ENCODE results near the gene PSMB4. TPM values are rescaled to one million over a fixed set of nuclear protein-coding genes. Genes with fewer than 3 reads are reported as not detected.

PSMB4 gene
- total and polyA plus RNA-seq, 2 experiments from 2014 or later = 348 to 417 TPM

DNA sequence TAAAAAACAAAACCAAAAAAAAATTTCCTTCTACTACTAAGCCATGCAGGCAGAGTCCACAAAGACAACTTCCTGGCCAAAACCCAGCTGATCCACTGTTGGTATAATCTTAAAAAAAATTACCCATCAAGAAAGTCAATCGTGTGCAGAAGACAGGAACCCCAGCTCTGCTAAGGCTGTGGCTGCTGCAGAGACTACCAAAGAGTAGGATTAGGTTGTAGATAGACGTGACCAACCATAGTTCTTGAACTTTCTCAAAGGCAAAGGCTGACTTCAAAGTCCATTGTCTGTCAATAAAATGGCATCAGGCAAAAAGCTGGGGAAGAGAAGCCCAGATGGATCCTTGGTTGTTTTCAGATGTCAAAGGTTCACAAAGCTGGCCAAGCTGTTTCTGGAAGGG lies 3.4 kb downstream of the PSMB4 start (continued):
- TF ChIP-seq, protein P1, sequence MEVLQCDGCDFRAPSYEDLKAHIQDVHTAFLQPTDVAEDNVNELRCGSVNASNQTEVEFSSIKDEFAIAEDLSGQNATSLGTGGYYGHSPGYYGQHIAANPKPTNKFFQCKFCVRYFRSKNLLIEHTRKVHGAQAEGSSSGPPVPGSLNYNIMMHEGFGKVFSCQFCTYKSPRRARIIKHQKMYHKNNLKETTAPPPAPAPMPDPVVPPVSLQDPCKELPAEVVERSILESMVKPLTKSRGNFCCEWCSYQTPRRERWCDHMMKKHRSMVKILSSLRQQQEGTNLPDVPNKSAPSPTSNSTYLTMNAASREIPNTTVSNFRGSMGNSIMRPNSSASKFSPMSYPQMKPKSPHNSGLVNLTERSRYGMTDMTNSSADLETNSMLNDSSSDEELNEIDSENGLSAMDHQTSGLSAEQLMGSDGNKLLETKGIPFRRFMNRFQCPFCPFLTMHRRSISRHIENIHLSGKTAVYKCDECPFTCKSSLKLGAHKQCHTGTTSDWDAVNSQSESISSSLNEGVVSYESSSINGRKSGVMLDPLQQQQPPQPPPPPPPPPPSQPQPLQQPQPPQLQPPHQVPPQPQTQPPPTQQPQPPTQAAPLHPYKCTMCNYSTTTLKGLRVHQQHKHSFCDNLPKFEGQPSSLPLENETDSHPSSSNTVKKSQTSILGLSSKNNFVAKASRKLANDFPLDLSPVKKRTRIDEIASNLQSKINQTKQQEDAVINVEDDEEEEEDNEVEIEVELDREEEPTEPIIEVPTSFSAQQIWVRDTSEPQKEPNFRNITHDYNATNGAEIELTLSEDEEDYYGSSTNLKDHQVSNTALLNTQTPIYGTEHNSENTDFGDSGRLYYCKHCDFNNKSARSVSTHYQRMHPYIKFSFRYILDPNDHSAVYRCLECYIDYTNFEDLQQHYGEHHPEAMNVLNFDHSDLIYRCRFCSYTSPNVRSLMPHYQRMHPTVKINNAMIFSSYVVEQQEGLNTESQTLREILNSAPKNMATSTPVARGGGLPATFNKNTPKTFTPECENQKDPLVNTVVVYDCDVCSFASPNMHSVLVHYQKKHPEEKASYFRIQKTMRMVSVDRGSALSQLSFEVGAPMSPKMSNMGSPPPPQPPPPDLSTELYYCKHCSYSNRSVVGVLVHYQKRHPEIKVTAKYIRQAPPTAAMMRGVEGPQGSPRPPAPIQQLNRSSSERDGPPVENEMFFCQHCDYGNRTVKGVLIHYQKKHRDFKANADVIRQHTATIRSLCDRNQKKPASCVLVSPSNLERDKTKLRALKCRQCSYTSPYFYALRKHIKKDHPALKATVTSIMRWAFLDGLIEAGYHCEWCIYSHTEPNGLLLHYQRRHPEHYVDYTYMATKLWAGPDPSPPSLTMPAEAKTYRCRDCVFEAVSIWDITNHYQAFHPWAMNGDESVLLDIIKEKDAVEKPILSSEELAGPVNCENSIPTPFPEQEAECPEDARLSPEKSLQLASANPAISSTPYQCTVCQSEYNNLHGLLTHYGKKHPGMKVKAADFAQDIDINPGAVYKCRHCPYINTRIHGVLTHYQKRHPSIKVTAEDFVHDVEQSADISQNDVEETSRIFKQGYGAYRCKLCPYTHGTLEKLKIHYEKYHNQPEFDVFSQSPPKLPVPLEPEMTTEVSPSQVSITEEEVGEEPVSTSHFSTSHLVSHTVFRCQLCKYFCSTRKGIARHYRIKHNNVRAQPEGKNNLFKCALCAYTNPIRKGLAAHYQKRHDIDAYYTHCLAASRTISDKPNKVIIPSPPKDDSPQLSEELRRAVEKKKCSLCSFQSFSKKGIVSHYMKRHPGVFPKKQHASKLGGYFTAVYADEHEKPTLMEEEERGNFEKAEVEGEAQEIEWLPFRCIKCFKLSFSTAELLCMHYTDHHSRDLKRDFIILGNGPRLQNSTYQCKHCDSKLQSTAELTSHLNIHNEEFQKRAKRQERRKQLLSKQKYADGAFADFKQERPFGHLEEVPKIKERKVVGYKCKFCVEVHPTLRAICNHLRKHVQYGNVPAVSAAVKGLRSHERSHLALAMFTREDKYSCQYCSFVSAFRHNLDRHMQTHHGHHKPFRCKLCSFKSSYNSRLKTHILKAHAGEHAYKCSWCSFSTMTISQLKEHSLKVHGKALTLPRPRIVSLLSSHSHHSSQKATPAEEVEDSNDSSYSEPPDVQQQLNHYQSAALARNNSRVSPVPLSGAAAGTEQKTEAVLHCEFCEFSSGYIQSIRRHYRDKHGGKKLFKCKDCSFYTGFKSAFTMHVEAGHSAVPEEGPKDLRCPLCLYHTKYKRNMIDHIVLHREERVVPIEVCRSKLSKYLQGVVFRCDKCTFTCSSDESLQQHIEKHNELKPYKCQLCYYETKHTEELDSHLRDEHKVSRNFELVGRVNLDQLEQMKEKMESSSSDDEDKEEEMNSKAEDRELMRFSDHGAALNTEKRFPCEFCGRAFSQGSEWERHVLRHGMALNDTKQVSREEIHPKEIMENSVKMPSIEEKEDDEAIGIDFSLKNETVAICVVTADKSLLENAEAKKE (CRISPR knock-in tag; IDR thresholded peaks at IDR 0.05) = no peak
- TF ChIP-seq STAT1 (IDR thresholded peaks at IDR 0.05; ENCODE audit: unreplicated experiment) = no peak
- TF ChIP-seq EZH2phosphoT487 (IDR thresholded peaks at IDR 0.05; ENCODE audit: unreplicated experiment) = no peak
- TF ChIP-seq, protein P2, sequence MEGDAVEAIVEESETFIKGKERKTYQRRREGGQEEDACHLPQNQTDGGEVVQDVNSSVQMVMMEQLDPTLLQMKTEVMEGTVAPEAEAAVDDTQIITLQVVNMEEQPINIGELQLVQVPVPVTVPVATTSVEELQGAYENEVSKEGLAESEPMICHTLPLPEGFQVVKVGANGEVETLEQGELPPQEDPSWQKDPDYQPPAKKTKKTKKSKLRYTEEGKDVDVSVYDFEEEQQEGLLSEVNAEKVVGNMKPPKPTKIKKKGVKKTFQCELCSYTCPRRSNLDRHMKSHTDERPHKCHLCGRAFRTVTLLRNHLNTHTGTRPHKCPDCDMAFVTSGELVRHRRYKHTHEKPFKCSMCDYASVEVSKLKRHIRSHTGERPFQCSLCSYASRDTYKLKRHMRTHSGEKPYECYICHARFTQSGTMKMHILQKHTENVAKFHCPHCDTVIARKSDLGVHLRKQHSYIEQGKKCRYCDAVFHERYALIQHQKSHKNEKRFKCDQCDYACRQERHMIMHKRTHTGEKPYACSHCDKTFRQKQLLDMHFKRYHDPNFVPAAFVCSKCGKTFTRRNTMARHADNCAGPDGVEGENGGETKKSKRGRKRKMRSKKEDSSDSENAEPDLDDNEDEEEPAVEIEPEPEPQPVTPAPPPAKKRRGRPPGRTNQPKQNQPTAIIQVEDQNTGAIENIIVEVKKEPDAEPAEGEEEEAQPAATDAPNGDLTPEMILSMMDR (conservative IDR thresholded peaks at IDR 0.05; ENCODE audit: low read depth in 2 of 2) = no peak
- TF ChIP-seq ZNF331 (CRISPR knock-in tag; IDR thresholded peaks at IDR 0.05; ENCODE audit: low read depth) = no peak
- no peak for TF ChIP-seq EZH2 (IDR thresholded peaks at IDR 0.05; ENCODE audit: low read depth, unreplicated experiment)

DNA sequence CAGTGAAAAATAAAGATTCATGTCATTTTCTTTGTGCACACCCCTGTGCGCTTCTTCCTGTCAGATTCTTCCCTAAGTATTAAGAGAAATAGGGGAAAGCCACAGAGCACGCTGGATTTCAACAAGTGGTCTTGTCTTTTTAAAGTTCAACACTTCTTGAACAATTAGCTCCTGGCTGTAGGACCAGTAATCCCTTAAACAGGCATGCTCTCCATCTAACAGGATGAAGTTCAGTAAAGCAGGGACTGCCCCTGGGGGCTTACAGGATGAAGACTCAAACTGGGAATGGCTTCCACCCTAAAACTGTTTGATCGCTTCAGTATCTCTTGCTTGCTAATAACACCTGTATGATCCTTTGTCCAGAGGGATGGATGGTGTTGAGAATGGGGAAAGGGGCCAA lies 4.2 kb downstream of the PSMB4 start:
- Mint-ChIP-seq H3K9me3 (no peaks in the 10 kb centered on the region), H3K27me3 (ENCODE audit: insufficient read depth, low read depth, poor library complexity) (peaks cover 16% of the 10 kb centered on the region), H3K27ac (no peak overlapping the region), H3K36me3 (ENCODE audit: low read depth) (peaks cover 71% of the 10 kb centered on the region), H3K4me3 (no peak overlapping the region), H3K4me1 (peaks cover 5% of the 10 kb centered on the region)
- Histone ChIP-seq H3K27me3 (ENCODE audit: insufficient read depth) (no peaks in the 10 kb centered on the region), H3K27ac (ENCODE audit: low read depth) (no peak overlapping the region), H2AFZ (no peak overlapping the region), H3K79me2 (replicated peaks; ENCODE audit: insufficient read depth) (peaks cover 20% of the 10 kb centered on the region), H3K4me2 (no peak overlapping the region), H3K36me3 (ENCODE audit: insufficient read depth) (peaks cover 61% of the 10 kb centered on the region), H3K4me3 (no peak overlapping the region), H4K20me1 (replicated peaks; ENCODE audit: insufficient read depth) (peaks cover 38% of the 10 kb centered on the region), H3K9me2 (ENCODE audit: insufficient read depth) (no peaks in the 10 kb centered on the region), H3K4me1 (ENCODE audit: insufficient read depth) (peaks cover 5% of the 10 kb centered on the region), H3F3A (replicated peaks; ENCODE audit: low read depth) (peaks cover 38% of the 10 kb centered on the region)
- ATAC-seq (no peak), DNase-seq (ENCODE audit: low spot score) (no peak)
- no peak for TF ChIP-seq ZNF331 (CRISPR knock-in tag; IDR thresholded peaks at IDR 0.05; ENCODE audit: low read depth)
- TF ChIP-seq STAT1 (IDR thresholded peaks at IDR 0.05; ENCODE audit: unreplicated experiment) = no peak
- TF ChIP-seq, protein P1 (CRISPR knock-in tag; IDR thresholded peaks at IDR 0.05) = no peak

All from GM23338 (cell line).